ENCODE measurements around the gene KANK2. TPM values are rescaled to one million over a fixed set of nuclear protein-coding genes. Genes with fewer than 3 reads are reported as not detected.

The KANK2 gene
- total and polyA plus RNA-seq, 2 of the 13 experiments (the other 11 are each of a cell fraction or from before 2014, with no cell fraction given): 5.7 to 12.9 TPM

GRCh38 chr19:11137542-11138384, 59.6 kb downstream of the KANK2 start (continued):
- TF ChIP-seq ZMAT3 (CRISPR knock-in tag; conservative IDR thresholded peaks at IDR 0.05) (no peak), MNT (IDR thresholded peaks at IDR 0.05) (no peak), MYC (CRISPR knock-in tag; IDR thresholded peaks at IDR 0.05; ENCODE audit: borderline replicate concordance) (no peak), SOX13 (IDR thresholded peaks at IDR 0.05) (no peak), SOX13 (CRISPR knock-in tag; conservative IDR thresholded peaks at IDR 0.05 in 1 of 2, IDR thresholded peaks at IDR 0.05 in 1 of 2) (no peak), ZNF20 (CRISPR knock-in tag; IDR thresholded peaks at IDR 0.05) (no peak), KLF9 (CRISPR knock-in tag; IDR thresholded peaks at IDR 0.05; ENCODE audit: low read depth) (no peak), EZH2 (conservative IDR thresholded peaks at IDR 0.05; ENCODE audit: low read depth, low read length) (no peak), ZFP37 (CRISPR knock-in tag; IDR thresholded peaks at IDR 0.05; ENCODE audit: borderline replicate concordance) (no peak), RBFOX2 (IDR thresholded peaks at IDR 0.05; ENCODE audit: low read depth, low read length) (no peak)
- TF ChIP-seq, protein P1, sequence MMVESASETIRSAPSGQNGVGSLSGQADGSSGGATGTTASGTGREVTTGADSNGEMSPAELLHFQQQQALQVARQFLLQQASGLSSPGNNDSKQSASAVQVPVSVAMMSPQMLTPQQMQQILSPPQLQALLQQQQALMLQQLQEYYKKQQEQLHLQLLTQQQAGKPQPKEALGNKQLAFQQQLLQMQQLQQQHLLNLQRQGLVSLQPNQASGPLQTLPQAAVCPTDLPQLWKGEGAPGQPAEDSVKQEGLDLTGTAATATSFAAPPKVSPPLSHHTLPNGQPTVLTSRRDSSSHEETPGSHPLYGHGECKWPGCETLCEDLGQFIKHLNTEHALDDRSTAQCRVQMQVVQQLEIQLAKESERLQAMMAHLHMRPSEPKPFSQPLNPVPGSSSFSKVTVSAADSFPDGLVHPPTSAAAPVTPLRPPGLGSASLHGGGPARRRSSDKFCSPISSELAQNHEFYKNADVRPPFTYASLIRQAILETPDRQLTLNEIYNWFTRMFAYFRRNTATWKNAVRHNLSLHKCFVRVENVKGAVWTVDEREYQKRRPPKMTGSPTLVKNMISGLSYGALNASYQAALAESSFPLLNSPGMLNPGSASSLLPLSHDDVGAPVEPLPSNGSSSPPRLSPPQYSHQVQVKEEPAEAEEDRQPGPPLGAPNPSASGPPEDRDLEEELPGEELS (CRISPR knock-in tag; IDR thresholded peaks at IDR 0.05): no peak
- TF ChIP-seq, protein P2, sequence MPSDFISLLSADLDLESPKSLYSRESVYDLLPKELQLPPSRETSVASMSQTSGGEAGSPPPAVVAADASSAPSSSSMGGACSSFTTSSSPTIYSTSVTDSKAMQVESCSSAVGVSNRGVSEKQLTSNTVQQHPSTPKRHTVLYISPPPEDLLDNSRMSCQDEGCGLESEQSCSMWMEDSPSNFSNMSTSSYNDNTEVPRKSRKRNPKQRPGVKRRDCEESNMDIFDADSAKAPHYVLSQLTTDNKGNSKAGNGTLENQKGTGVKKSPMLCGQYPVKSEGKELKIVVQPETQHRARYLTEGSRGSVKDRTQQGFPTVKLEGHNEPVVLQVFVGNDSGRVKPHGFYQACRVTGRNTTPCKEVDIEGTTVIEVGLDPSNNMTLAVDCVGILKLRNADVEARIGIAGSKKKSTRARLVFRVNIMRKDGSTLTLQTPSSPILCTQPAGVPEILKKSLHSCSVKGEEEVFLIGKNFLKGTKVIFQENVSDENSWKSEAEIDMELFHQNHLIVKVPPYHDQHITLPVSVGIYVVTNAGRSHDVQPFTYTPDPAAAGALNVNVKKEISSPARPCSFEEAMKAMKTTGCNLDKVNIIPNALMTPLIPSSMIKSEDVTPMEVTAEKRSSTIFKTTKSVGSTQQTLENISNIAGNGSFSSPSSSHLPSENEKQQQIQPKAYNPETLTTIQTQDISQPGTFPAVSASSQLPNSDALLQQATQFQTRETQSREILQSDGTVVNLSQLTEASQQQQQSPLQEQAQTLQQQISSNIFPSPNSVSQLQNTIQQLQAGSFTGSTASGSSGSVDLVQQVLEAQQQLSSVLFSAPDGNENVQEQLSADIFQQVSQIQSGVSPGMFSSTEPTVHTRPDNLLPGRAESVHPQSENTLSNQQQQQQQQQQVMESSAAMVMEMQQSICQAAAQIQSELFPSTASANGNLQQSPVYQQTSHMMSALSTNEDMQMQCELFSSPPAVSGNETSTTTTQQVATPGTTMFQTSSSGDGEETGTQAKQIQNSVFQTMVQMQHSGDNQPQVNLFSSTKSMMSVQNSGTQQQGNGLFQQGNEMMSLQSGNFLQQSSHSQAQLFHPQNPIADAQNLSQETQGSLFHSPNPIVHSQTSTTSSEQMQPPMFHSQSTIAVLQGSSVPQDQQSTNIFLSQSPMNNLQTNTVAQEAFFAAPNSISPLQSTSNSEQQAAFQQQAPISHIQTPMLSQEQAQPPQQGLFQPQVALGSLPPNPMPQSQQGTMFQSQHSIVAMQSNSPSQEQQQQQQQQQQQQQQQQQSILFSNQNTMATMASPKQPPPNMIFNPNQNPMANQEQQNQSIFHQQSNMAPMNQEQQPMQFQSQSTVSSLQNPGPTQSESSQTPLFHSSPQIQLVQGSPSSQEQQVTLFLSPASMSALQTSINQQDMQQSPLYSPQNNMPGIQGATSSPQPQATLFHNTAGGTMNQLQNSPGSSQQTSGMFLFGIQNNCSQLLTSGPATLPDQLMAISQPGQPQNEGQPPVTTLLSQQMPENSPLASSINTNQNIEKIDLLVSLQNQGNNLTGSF (CRISPR knock-in tag; IDR thresholded peaks at IDR 0.05): no peak
- TF ChIP-seq, protein P3, sequence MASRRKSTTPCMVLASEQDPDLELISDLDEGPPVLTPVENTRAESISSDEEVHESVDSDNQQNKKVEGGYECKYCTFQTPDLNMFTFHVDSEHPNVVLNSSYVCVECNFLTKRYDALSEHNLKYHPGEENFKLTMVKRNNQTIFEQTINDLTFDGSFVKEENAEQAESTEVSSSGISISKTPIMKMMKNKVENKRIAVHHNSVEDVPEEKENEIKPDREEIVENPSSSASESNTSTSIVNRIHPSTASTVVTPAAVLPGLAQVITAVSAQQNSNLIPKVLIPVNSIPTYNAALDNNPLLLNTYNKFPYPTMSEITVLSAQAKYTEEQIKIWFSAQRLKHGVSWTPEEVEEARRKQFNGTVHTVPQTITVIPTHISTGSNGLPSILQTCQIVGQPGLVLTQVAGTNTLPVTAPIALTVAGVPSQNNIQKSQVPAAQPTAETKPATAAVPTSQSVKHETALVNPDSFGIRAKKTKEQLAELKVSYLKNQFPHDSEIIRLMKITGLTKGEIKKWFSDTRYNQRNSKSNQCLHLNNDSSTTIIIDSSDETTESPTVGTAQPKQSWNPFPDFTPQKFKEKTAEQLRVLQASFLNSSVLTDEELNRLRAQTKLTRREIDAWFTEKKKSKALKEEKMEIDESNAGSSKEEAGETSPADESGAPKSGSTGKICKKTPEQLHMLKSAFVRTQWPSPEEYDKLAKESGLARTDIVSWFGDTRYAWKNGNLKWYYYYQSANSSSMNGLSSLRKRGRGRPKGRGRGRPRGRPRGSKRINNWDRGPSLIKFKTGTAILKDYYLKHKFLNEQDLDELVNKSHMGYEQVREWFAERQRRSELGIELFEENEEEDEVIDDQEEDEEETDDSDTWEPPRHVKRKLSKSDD (CRISPR knock-in tag; IDR thresholded peaks at IDR 0.05; ENCODE audit: low read depth): no peak

Data from HepG2 (cell line).